Measurements from ENCODE around the gene PRPF31.
"Not testable (repeated sequence)": the region's sequence is repeated elsewhere in the genome, so short reads cannot be mapped to it uniquely, and the experiment has no call there.

The PRPF31 gene

GRCh38 chr19:54168174-54168917, 52.8 kb downstream of the PRPF31 start:
- peak; percentile 88 to 92 for DNase-seq

- DNase-seq, result no peak
These were observed 53.7 kb downstream of the PRPF31 start for GRCh38 chr19:54169149-54169740.

GRCh38 chr19:54171736-54172431, 56.3 kb downstream of the PRPF31 start:
- DNase-seq, result not testable (repeated sequence)

- DNase-seq, result no peak
These were observed 57.2 kb downstream of the PRPF31 start, which contains the start of gene TMC4 for GRCh38 chr19:54172471-54173358. Gene TMC4 (minus strand): TSS chr19:54173160. CDS start chr19:54173117, 43 bp downstream.

GRCh38 chr19:54173359-54173699, 57.8 kb downstream of the PRPF31 start:
- no peak for DNase-seq

GRCh38 chr19:54173951-54174834, 58.6 kb downstream of the PRPF31 start:
- no peak for DNase-seq

GRCh38 chr19:54178581-54179261, 63.2 kb downstream of the PRPF31 start:
- peak in 1 of 2 experiments; percentile 19 for DNase-seq

- no peak for DNase-seq
These were observed 63.8 kb downstream of the PRPF31 start for GRCh38 chr19:54179262-54179852.

- DNase-seq, result no peak
These were observed 64.4 kb downstream of the PRPF31 start for GRCh38 chr19:54179921-54180461.

GRCh38 chr19:54180691-54181091, 65.1 kb downstream of the PRPF31 start:
- DNase-seq, result no peak
